PC-9 (cell line): ENCODE data around the gene DNAJB6.

Experiments
- EZH2 ChIP-seq: fragments of 200-600 bp; sonication (generic); IDR thresholded peaks from 2 replicates; pipeline ENCODE4 v1.8.0; 2017; ENCODE audit warnings: antibody characterized with exemption, low read depth
- TF ChIP-seq, protein P1 (sequence below): fragments of 200-600 bp; sonication (generic); conservative IDR thresholded peaks from 2 replicates; pipeline ENCODE4 v1.6.1; 2017; ENCODE audit warnings: mixed run types, antibody characterized with exemption, mild to moderate bottlenecking, moderate library complexity

DNA sequence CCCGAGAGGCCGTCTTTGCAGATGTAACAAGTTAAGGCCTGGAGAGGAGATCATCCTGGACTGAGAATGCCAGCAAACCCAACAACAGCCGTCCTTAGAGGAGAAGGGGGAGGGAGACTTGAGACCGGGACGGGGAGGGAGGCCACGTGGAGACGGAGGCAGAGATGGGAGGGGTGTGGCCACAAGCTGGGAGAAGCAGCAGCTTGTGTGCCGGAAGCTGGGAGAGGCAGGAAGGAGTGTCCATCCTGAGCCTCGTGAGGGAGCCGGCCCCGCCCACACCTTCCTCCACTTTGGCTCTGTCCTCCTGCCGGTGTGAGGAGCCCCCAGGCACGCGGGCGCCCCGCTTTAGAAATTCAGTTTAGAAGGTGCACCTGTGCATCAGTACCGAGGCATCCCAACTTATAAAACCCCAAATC, 95.7 kb downstream of the DNAJB6 start:
- TF ChIP-seq, protein P1, sequence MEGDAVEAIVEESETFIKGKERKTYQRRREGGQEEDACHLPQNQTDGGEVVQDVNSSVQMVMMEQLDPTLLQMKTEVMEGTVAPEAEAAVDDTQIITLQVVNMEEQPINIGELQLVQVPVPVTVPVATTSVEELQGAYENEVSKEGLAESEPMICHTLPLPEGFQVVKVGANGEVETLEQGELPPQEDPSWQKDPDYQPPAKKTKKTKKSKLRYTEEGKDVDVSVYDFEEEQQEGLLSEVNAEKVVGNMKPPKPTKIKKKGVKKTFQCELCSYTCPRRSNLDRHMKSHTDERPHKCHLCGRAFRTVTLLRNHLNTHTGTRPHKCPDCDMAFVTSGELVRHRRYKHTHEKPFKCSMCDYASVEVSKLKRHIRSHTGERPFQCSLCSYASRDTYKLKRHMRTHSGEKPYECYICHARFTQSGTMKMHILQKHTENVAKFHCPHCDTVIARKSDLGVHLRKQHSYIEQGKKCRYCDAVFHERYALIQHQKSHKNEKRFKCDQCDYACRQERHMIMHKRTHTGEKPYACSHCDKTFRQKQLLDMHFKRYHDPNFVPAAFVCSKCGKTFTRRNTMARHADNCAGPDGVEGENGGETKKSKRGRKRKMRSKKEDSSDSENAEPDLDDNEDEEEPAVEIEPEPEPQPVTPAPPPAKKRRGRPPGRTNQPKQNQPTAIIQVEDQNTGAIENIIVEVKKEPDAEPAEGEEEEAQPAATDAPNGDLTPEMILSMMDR: no peak
- no peak for TF ChIP-seq EZH2
